ENCODE results near the gene CRELD2. TPM values are rescaled to one million over a fixed set of nuclear protein-coding genes. Genes with fewer than 3 reads are reported as not detected.

CRELD2 gene
- total and polyA plus RNA-seq, 2 of the 13 experiments (the other 11 are each of a cell fraction or from before 2014, with no cell fraction given): 17.2 to 44.7 TPM

GRCh38 chr22:49935561-49935960 is 17.1 kb downstream of the CRELD2 start:
- peaks cover 0 to under 1% of the 10 kb centered on the region in 2 experiments; a peak in 4 of 5 replicates for H3K27me3 ChIP-seq (ENCODE audit: control insufficient read depth in 1 of 2, insufficient read depth in 2 of 2, low read length in 2 of 2)
- no peaks in the 10 kb centered on the region for H3K79me2 ChIP-seq (ENCODE audit: insufficient read depth, low read length)
- in situ Hi-C loops (cut with HindIII; ENCODE audit: extremely low pct_ligation_motif_present, low pct_unique_long_range_greater_than_20kb) (no loop called here), intact Hi-C loops (cut with micrococcal nuclease; ENCODE audit: unreplicated experiment) (no loop called here)
- FAIRE-seq (no peak), DNase-seq (ENCODE audit: low spot score) (no peak), ATAC-seq (no peak)
- ChIA-PET CTCF (ENCODE audit: low intra/inter-chr PET ratio, low total read pairs) (no interaction called here), POLR2A (interaction anchor here (0.8 to 10.5 kb wide), 8 partner anchors 16 to 41 kb away, joined by 3 to 283 read pairs (median 37); partner anchors contain the start of genes ALG12, CRELD2 and PIM3)
- H3K4me3 ChIP-seq (replicated peaks in 1 of 3; ENCODE audit: insufficient read depth in 1 of 3, low read depth in 2 of 3, low read length in 3 of 3): no peak overlapping the region; a peak in 1 of 6 replicates
- H3K9ac ChIP-seq (ENCODE audit: insufficient read depth, low read depth, low read length): no peak overlapping the region
- H3K4me1 ChIP-seq (ENCODE audit: insufficient read depth, low read length): peaks cover 83% of the 10 kb centered on the region
- 19% methylated on average over 16 of the region's 16 CpGs for WGBS (ENCODE audit: low lambda C conversion rate)
- H2AFZ ChIP-seq (ENCODE audit: low read length): no peak overlapping the region
- H3K36me3 ChIP-seq (replicated peaks in 1 of 2; ENCODE audit: control insufficient read depth in 1 of 2, insufficient read depth in 2 of 2, low read length in 2 of 2): no peaks in the 10 kb centered on the region
- no peak overlapping the region for H3K4me2 ChIP-seq (ENCODE audit: low read depth, low read length)
- BruUV-seq (replicated peaks): no TSS peak
- H4K20me1 ChIP-seq (ENCODE audit: insufficient read depth, low read length): no peaks in the 10 kb centered on the region
- H3K27ac ChIP-seq (ENCODE audit: extremely low read length, insufficient read depth, low read length): no peak overlapping the region
- TF ChIP-seq CBX2 (IDR thresholded peaks at IDR 0.05; ENCODE audit: low read depth, low read length) (no peak), CBX2 (CRISPR knock-in tag; IDR thresholded peaks at IDR 0.05; ENCODE audit: low read depth) (no peak), PBX2 (CRISPR knock-in tag; IDR thresholded peaks at IDR 0.05) (no peak), RFXANK (CRISPR knock-in tag; IDR thresholded peaks at IDR 0.05) (no peak), DNMT1 (CRISPR knock-in tag; IDR thresholded peaks at IDR 0.05) (no peak), CHD4 (IDR thresholded peaks at IDR 0.05; ENCODE audit: borderline replicate concordance, low read length) (no peak), RNF2 (conservative IDR thresholded peaks at IDR 0.05; ENCODE audit: low read depth) (no peak), RBFOX2 (IDR thresholded peaks at IDR 0.05; ENCODE audit: low read depth, low read length) (no peak), ZNF318 (CRISPR knock-in tag; IDR thresholded peaks at IDR 0.05) (no peak), ZNF33B (CRISPR knock-in tag; IDR thresholded peaks at IDR 0.05) (no peak), HOXD1 (CRISPR knock-in tag; IDR thresholded peaks at IDR 0.05) (no peak), IKZF1 (IDR thresholded peaks at IDR 0.05) (no peak), LCORL (IDR thresholded peaks at IDR 0.05) (no peak), LCORL (CRISPR knock-in tag; IDR thresholded peaks at IDR 0.05) (no peak), ZNF253 (CRISPR knock-in tag; IDR thresholded peaks at IDR 0.05; ENCODE audit: borderline replicate concordance) (no peak), RXRA (CRISPR knock-in tag; IDR thresholded peaks at IDR 0.05) (no peak)
- TF ChIP-seq, protein P1, sequence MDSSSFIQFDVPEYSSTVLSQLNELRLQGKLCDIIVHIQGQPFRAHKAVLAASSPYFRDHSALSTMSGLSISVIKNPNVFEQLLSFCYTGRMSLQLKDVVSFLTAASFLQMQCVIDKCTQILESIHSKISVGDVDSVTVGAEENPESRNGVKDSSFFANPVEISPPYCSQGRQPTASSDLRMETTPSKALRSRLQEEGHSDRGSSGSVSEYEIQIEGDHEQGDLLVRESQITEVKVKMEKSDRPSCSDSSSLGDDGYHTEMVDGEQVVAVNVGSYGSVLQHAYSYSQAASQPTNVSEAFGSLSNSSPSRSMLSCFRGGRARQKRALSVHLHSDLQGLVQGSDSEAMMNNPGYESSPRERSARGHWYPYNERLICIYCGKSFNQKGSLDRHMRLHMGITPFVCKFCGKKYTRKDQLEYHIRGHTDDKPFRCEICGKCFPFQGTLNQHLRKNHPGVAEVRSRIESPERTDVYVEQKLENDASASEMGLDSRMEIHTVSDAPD (CRISPR knock-in tag; IDR thresholded peaks at IDR 0.05): no peak
- no peaks in the 10 kb centered on the region for H3K9me3 ChIP-seq (ENCODE audit: low read length)

All from HepG2 (cell line).